Lung (tissue), 12 donors: ENCODE data around the gene ORM2. TPM values are rescaled to one million over a fixed set of nuclear protein-coding genes. Genes with fewer than 3 reads are reported as not detected.
"Not testable (repeated sequence)": the region's sequence is repeated elsewhere in the genome, so short reads cannot be mapped to it uniquely, and the experiment has no call there.

ENCODE experiments used
- ATAC-seq: fragments of 200-7000 bp; cut with Tn5 transposase; one replicate; pipeline ENCODE4 v1.9.1; 2020; ENCODE audit warnings: moderate number of reproducible peaks; ENCODE audit not compliant: insufficient read depth, low FRiP score
- DNase-seq, 3 donors: peaks; one replicate each; pipeline ENCODE4 v3.0.0-alpha.2; 2013 to 2017
- H3K27ac ChIP-seq, 2 donors: one replicate each; pipeline ENCODE4 v1.5.1; 2013; ENCODE audit warnings: mild to moderate bottlenecking in 2 of 2, moderate library complexity in 2 of 2, control low read depth in 1 of 2, inconsistent platforms in 1 of 2, low read depth in 1 of 2, low read length in 1 of 2
- H3K27me3 ChIP-seq, 3 donors: one replicate each; pipeline ENCODE4 v1.5.1; 2013; ENCODE audit warnings: low read length in 2 of 3; ENCODE audit not compliant: control insufficient read depth in 3 of 3, insufficient read depth in 3 of 3
- H3K36me3 ChIP-seq, 4 donors: one replicate each; pipeline ENCODE4 v1.5.1; 2013; ENCODE audit warnings: low read length in 4 of 4, mild to moderate bottlenecking in 1 of 4, moderate library complexity in 1 of 4; ENCODE audit not compliant: control insufficient read depth in 4 of 4, insufficient read depth in 4 of 4
- H3K4me1 ChIP-seq, 5 donors: one replicate each; pipeline ENCODE4 v1.5.1; 2013; ENCODE audit warnings: low read length in 5 of 5, mild to moderate bottlenecking in 2 of 5, moderate library complexity in 1 of 5; ENCODE audit not compliant: control insufficient read depth in 5 of 5, insufficient read depth in 5 of 5
- H3K4me3 ChIP-seq: one replicate; pipeline ENCODE4 v1.5.1; 2013; ENCODE audit warnings: mild to moderate bottlenecking, control low read depth, moderate library complexity
- H3K9ac ChIP-seq, 2 donors: one replicate each; pipeline ENCODE4 v1.5.1; 2013; ENCODE audit warnings: low read length in 2 of 2, control low read depth in 1 of 2; ENCODE audit not compliant: insufficient read depth in 1 of 2
- H3K9me3 ChIP-seq, 4 donors: one replicate each; pipeline ENCODE4 v1.5.1; 2013; ENCODE audit warnings: low read length in 3 of 4, mild to moderate bottlenecking in 1 of 4, moderate library complexity in 1 of 4; ENCODE audit not compliant: control insufficient read depth in 4 of 4, insufficient read depth in 3 of 4
- CTCF ChIP-seq: IDR thresholded peaks from 2 replicates; pipeline ENCODE4 v1.5.1; 2012; ENCODE audit warnings: mild to moderate bottlenecking; ENCODE audit errors: control extremely low read depth, extremely low read depth
- WGBS, 2 donors: extraction: QIAGEN DNeasy Blood & Tissue Kit; methylation state at CpG; one replicate each; pipeline ENCODE4 v1.1.7; 2013; 5-methylcytosine and 5-hydroxymethylcytosine counted together
- polyA plus RNA-seq, 2 donors: library from polyadenylated mRNA; stranded (reverse); fragments of 200-250 nt; gene quantifications; one replicate each; pipeline ENCODE4 v1.2.1, GENCODE V29; 2013
- total RNA-seq, 2 donors: library from RNA; depleted of rRNA in 1 of 2; stranded (reverse); fragments of >200 nt in 1 of 2; gene quantifications; one replicate each; pipeline ENCODE4 v1.2.1, GENCODE V29; 2014 to 2021
- donor health status: control.
- donor health status: control.
- donor health status: Bipolar disorder and iron deficiency.
- donor health status: healthy.
- donor health status: DM: yes; HTN: yes; CAD: no.

ORM2 gene
- total and polyA plus RNA-seq, 4 donors: 0.77 to 215 (median 47.6) TPM

- no peak for TF ChIP-seq CTCF
- Histone ChIP-seq H3K4me1 (peaks cover 0 to 5% (median 1%) of the 10 kb centered on the region in 5 donors), H3K9ac (no peak overlapping the region), H3K27ac (no peak overlapping the region), H3K27me3 (no peaks in the 10 kb centered on the region), H3K36me3 (peaks cover 0 to 9% (median 6%) of the 10 kb centered on the region in 4 donors), H3K9me3 (no peaks in the 10 kb centered on the region), H3K4me3 (no peak overlapping the region)
- DNase-seq (no peak), ATAC-seq (no peak)
- 67 to 81% methylated on average over 10 of the region's 10 CpGs for WGBS, 2 donors
Measured at GRCh38 chr9:114330636-114331035, 967 bp downstream of the ORM2 start.

GRCh38 chr9:114331229-114332195 is 1.8 kb downstream of the ORM2 start:
- not testable (repeated sequence) for H3K27me3 ChIP-seq, H3K9me3 ChIP-seq, H3K4me1 ChIP-seq, ATAC-seq, H3K4me3 ChIP-seq, DNase-seq, H3K27ac ChIP-seq, H3K9ac ChIP-seq
- WGBS, 2 donors: 70 to 75% methylated on average over 15 of the region's 19 CpGs
- peaks cover 0 to 14% (median 7%) of the 10 kb centered on the region in 4 donors for H3K36me3 ChIP-seq

- peaks cover 0 to 24% (median 9%) of the 10 kb centered on the region in 4 donors for H3K36me3 ChIP-seq
- not testable (repeated sequence) for ATAC-seq, H3K4me3 ChIP-seq, H3K27me3 ChIP-seq, DNase-seq, H3K4me1 ChIP-seq, H3K9me3 ChIP-seq, H3K27ac ChIP-seq, H3K9ac ChIP-seq
- WGBS, 2 donors: 81 to 83% methylated on average over 4 of the region's 4 CpGs
Measured at GRCh38 chr9:114332474-114333040, 2.9 kb downstream of the ORM2 start.

GRCh38 chr9:114333718-114334117 is 4.0 kb downstream of the ORM2 start:
- H3K27me3 ChIP-seq, H3K4me1 ChIP-seq, H3K9ac ChIP-seq, ATAC-seq, H3K9me3 ChIP-seq, H3K4me3 ChIP-seq, DNase-seq, H3K27ac ChIP-seq: not testable (repeated sequence)
- WGBS, 2 donors: 74 to 100% methylated on average over 2 to 3 of the region's 4 CpGs
- peaks cover 0 to 33% (median 16%) of the 10 kb centered on the region in 4 donors for H3K36me3 ChIP-seq

- no peak overlapping the region for H3K9ac ChIP-seq
- no peak for TF ChIP-seq CTCF
- DNase-seq: no peak
- no peaks in the 10 kb centered on the region for H3K4me1 ChIP-seq
- no peak overlapping the region for H3K4me3 ChIP-seq
- peaks cover 0 to 36% (median 20%) of the 10 kb centered on the region in 4 donors for H3K36me3 ChIP-seq
- WGBS, 2 donors: 85 to 92% methylated on average over 7 to 9 of the region's 9 CpGs
- H3K9me3 ChIP-seq: no peaks in the 10 kb centered on the region
- ATAC-seq: no peak
- no peak overlapping the region for H3K27ac ChIP-seq
- H3K27me3 ChIP-seq: no peaks in the 10 kb centered on the region
Measured at GRCh38 chr9:114334490-114334889, 4.8 kb downstream of the ORM2 start.
